HepG2 (cell line): ENCODE results near the gene CRB1.

Experiments used
- CBX5 ChIP-seq: sonication (generic); formaldehyde crosslinking; IDR thresholded peaks from 2 replicates; pipeline ENCODE4 v1.4.0; 2020; ENCODE audit warnings: missing genetic modification reagents, borderline replicate concordance
- CTCF ChIP-seq: sonication (generic); formaldehyde crosslinking; IDR thresholded peaks from 2 replicates; pipeline ENCODE4 v1.5.0; 2020; ENCODE audit warnings: mild to moderate bottlenecking, missing genetic modification reagents, moderate library complexity
- EP300 ChIP-seq, 3 experiments: sonication (generic) in 1 of 3; formaldehyde crosslinking in 1 of 3; IDR thresholded peaks; 2 replicates each; pipeline versions ENCODE4 v1.5.1 to v1.6.1; 2011 to 2020; ENCODE audit warnings: low read depth in 2 of 3, low read length in 2 of 3, borderline replicate concordance in 1 of 3, improper control_type of control experiment in 1 of 3, mild to moderate bottlenecking in 1 of 3, missing genetic modification reagents in 1 of 3, moderate library complexity in 1 of 3
- MTA3 ChIP-seq: sonication (generic); formaldehyde crosslinking; IDR thresholded peaks from 2 replicates; pipeline ENCODE4 v1.4.0; 2020; ENCODE audit warnings: missing genetic modification reagents
- NFATC3 ChIP-seq: sonication (generic); formaldehyde crosslinking; IDR thresholded peaks from 2 replicates; pipeline ENCODE4 v1.5.1; 2020; ENCODE audit warnings: mild to moderate bottlenecking, missing genetic modification reagents
- ZNF282 ChIP-seq: fragments of 450-650 bp; IDR thresholded peaks from 2 replicates; pipeline ENCODE4 v1.6.1; 2018; ENCODE audit not compliant: partially characterized antibody
- ZNF367 ChIP-seq: sonication (generic); formaldehyde crosslinking; IDR thresholded peaks from 2 replicates; pipeline ENCODE4 v1.4.0; 2020; ENCODE audit warnings: missing genetic modification reagents, borderline replicate concordance

- no peak for TF ChIP-seq CTCF (CRISPR knock-in tag)
- TF ChIP-seq NFATC3 (CRISPR knock-in tag), result no peak
- no peak for TF ChIP-seq EP300 (IDR thresholded peaks at IDR 0.05; ENCODE audit: low read depth in 2 of 2, low read length in 2 of 2)
- no peak for TF ChIP-seq EP300 (CRISPR knock-in tag; IDR thresholded peaks at IDR 0.05; ENCODE audit: borderline replicate concordance)
- no peak for TF ChIP-seq ZNF282
- TF ChIP-seq CBX5, result no peak
- no peak for TF ChIP-seq ZNF367 (CRISPR knock-in tag)
- no peak for TF ChIP-seq MTA3 (CRISPR knock-in tag)
Observed at GRCh38 chr1:197392541-197392940, 124.5 kb downstream of the CRB1 start.
